AG04450 (cell line): ENCODE measurements around the gene KANK3. TPM values are rescaled to one million over a fixed set of nuclear protein-coding genes. Genes with fewer than 3 reads are reported as not detected.
"Not testable (repeated sequence)": the region's sequence is repeated elsewhere in the genome, so short reads cannot be mapped to it uniquely, and the experiment has no call there.

Experiments used
- CTCF ChIA-PET: fragments of 300-600, 350-600 bp; formaldehyde crosslinking; extraction: SDS; loops from one replicate; lab custom pipeline; 2022; ENCODE audit warnings: antibody characterized with exemption, inconsistent platforms; lab: Charles Lee
- POLR2A ChIA-PET: fragments of 350-600 bp; formaldehyde crosslinking; extraction: SDS; loops from one replicate; lab custom pipeline; 2021; ENCODE audit warnings: antibody characterized with exemption, inconsistent platforms; lab: Yijun Ruan, JAX
- DNase-seq: peaks from one replicate; pipeline ENCODE4 v3.0.0-alpha.2; 2011; ENCODE audit warnings: low read depth, low spot score
- H3K27ac ChIP-seq: one replicate; pipeline ENCODE4 v1.5.1; 2012; ENCODE audit warnings: low read depth, low read length, control low read depth
- H3K27me3 ChIP-seq: one replicate; pipeline ENCODE4 v1.6.0; 2012; ENCODE audit warnings: low read length; ENCODE audit not compliant: control insufficient read depth, insufficient read depth
- H3K4me3 ChIP-seq: 2 replicates; pipeline ENCODE4 v1.5.1; 2011; ENCODE audit warnings: mild to moderate bottlenecking, low read depth, low read length, control low read depth
- H3K9me3 ChIP-seq: 2 replicates; pipeline ENCODE4 v1.5.1; 2012; ENCODE audit warnings: low read length; ENCODE audit not compliant: control insufficient read depth, insufficient read depth
- CTCF ChIP-seq: IDR thresholded peaks from 2 replicates; pipeline ENCODE4 v1.5.1; 2011; ENCODE audit warnings: low read depth, low read length, control low read depth, inconsistent platforms
- polyA plus RNA-seq: library from polyadenylated mRNA; depleted of rRNA; stranded (reverse); fragments of >200 nt; gene quantifications from 2 replicates; pipeline ENCODE4 v1.2.3, GENCODE V29; 2011

The KANK3 gene
- polyA plus RNA-seq, 1 experiment = 0.07 TPM

- ChIA-PET CTCF (interaction anchor here (0.7 to 3.1 kb wide), 2 partner anchors 11 to 238 kb away, joined by 3 to 19 read pairs; no protein-coding TSS in a partner anchor), POLR2A (interaction anchor here (0.6 to 0.7 kb wide), 2 partner anchors 8 to 116 kb away, joined by 3 read pairs; no protein-coding TSS in a partner anchor)
- Histone ChIP-seq H3K27ac (no peak overlapping the region), H3K27me3 (peaks cover 23% of the 10 kb centered on the region), H3K4me3 (peak overlapping the region; percentile 31; the same call in 1 of the 2 replicates), H3K9me3 (no peaks in the 10 kb centered on the region; the same call in 1 of the 2 replicates)
- DNase-seq = no peak
- TF ChIP-seq CTCF = no peak
Measured at GRCh38 chr19:8343483-8343844, 402 bp upstream of the KANK3 start.

DNA sequence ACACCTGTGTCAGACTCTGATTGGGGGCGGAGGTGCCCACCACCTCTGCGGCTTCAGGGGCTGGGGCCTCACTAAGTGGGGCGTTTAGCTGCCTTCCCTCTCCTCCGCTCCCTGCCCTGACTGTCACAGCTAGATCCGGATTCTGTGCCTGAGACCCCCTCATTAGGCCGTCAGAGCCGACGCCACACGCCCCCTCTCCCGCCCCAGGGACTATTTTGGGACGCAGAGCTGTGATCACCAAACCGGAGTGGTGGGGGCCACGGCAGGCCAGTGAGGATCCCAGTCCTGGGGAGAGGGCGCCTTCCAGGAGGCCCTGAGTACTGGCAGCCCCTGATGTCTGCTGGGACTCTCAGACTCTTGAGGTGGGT lies 762 bp downstream of the KANK3 start:
- CTCF ChIA-PET = interaction anchor here (3.1 kb wide), 2 partner anchors 12 kb away, joined by 19 to 25 read pairs; no protein-coding TSS in a partner anchor
- no peak for TF ChIP-seq CTCF

GRCh38 chr19:8341504-8341903 lies 1.6 kb downstream of the KANK3 start:
- POLR2A ChIA-PET = interaction anchor here (0.7 to 0.8 kb wide), 3 partner anchors 20 to 183 kb away, joined by 5 to 6 read pairs (median 6); partner anchors contain the start of gene RPS28
- H3K27me3 ChIP-seq = peaks cover 25% of the 10 kb centered on the region
- CTCF ChIA-PET = interaction anchor here (0.6 to 3.1 kb wide), 4 partner anchors 12 to 543 kb away, joined by 3 to 25 read pairs (median 4); no protein-coding TSS in a partner anchor
- H3K9me3 ChIP-seq, DNase-seq, H3K4me3 ChIP-seq, H3K27ac ChIP-seq: not testable (repeated sequence)

More for the DNA sequence above, 762 bp downstream of the KANK3 start:
- DNase-seq = no peak
- Histone ChIP-seq H3K9me3 (no peaks in the 10 kb centered on the region; the same call in 1 of the 2 replicates), H3K27ac (no peak overlapping the region), H3K4me3 (no peak overlapping the region), H3K27me3 (peaks cover 25% of the 10 kb centered on the region)
- POLR2A ChIA-PET = interaction anchor here (0.6 kb wide), 1 partner anchor 17 kb away, joined by 8 read pairs; no protein-coding TSS in a partner anchor

DNA sequence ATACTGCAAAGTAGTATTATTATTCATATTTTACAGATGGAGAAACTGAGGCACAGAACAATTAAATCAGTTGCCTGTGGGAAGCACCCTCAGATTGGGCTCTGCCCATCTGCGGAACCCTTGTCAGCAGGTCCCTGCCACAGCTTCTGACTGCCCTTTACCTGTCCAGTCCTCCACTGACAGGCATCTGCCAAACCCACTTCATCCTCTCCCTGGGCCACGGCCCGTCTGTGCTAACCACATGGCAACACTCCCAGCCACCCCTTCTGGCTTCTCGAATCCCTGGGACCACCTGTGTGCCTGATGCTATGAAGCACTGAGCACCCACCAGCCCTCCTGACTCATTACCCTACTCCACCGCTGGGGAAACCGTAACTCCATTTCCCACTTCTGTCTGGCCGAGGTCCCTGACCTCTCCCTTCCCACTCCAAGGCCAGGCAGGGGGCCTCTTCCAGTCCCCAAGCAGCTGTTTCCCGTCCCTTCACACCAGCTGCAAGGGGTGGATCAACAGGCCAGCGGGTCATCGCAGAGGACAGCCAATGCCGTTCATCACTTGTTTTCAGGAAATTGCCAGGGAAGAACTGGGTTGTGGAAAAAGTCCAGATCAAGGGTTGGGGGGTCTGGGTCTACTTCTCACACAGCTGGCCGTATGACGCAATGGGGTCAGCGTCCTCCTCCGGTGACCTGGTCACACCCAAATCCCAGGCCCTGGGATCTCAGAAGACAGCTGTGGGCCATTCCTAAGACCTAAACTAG lies 2.5 kb downstream of the KANK3 start:
- TF ChIP-seq CTCF = peak; percentile 35; the same call in 1 of the 2 replicates
- ChIA-PET CTCF (interaction anchor here (1.2 to 3.1 kb wide), 3 partner anchors 13 to 240 kb away, joined by 3 to 25 read pairs (median 4); partner anchors contain the start of gene MYO1F), POLR2A (interaction anchor here (0.6 to 1.7 kb wide), 7 partner anchors 13 to 229 kb away, joined by 4 to 8 read pairs (median 5); partner anchors contain the start of gene RPS28)
- Histone ChIP-seq H3K9me3 (no peaks in the 10 kb centered on the region; the same call in 1 of the 2 replicates), H3K27ac (peak overlapping the region; percentile 31), H3K27me3 (peaks cover 29% of the 10 kb centered on the region), H3K4me3 (no peak overlapping the region)
- no peak for DNase-seq

GRCh38 chr19:8338835-8339234 lies 4.2 kb downstream of the KANK3 start:
- Histone ChIP-seq H3K27ac (no peak overlapping the region), H3K9me3 (no peaks in the 10 kb centered on the region; the same call in 1 of the 2 replicates), H3K27me3 (peaks cover 34% of the 10 kb centered on the region), H3K4me3 (no peak overlapping the region)
- ChIA-PET CTCF (interaction anchor here (1.5 kb wide), 1 partner anchor 239 kb away, joined by 4 read pairs; the partner anchor contains the start of gene MYO1F), POLR2A (no interaction called here)
- no peak for TF ChIP-seq CTCF
- DNase-seq = no peak
